ENCODE measurements around the gene BAIAP2.

Gene BAIAP2

GRCh38 chr17:81159611-81160265 is 124.8 kb downstream of the BAIAP2 start:
- DNase-seq (ENCODE audit: low spot score) = no peak

GRCh38 chr17:81160306-81160705 is 125.4 kb downstream of the BAIAP2 start:
- DNase-seq (ENCODE audit: low spot score) = no peak

GRCh38 chr17:81160747-81161453 is 125.9 kb downstream of the BAIAP2 start:
- no peak for DNase-seq (ENCODE audit: low spot score)

- DNase-seq (ENCODE audit: low spot score) = no peak
These were observed 126.6 kb downstream of the BAIAP2 start for GRCh38 chr17:81161536-81161935.

- DNase-seq (ENCODE audit: low spot score) = no peak
These were observed 127.0 kb downstream of the BAIAP2 start for GRCh38 chr17:81161972-81162371.

GRCh38 chr17:81162491-81162890 is 127.5 kb downstream of the BAIAP2 start:
- DNase-seq (ENCODE audit: low spot score) = no peak

GRCh38 chr17:81163051-81163695 is 128.2 kb downstream of the BAIAP2 start:
- no peak for DNase-seq (ENCODE audit: low spot score)

- DNase-seq (ENCODE audit: low spot score) = no peak
These were observed 128.9 kb downstream of the BAIAP2 start for GRCh38 chr17:81163703-81164370.

GRCh38 chr17:81164371-81165245 is 129.7 kb downstream of the BAIAP2 start:
- DNase-seq (ENCODE audit: low spot score) = no peak

GRCh38 chr17:81165246-81166032 is 130.5 kb downstream of the BAIAP2 start, which contains the start of gene PVALEF:
Gene PVALEF (plus strand): TSS chr17:81165507. CDS start chr17:81181227, 15,720 bp downstream.
- peak; percentile 64 for DNase-seq (ENCODE audit: low spot score)

- no peak for DNase-seq (ENCODE audit: low spot score)
These were observed 131.1 kb downstream of the BAIAP2 start, which contains the start of gene AATK for GRCh38 chr17:81166033-81166492. Gene AATK (minus strand): TSS chr17:81166221. CDS start chr17:81165992, 229 bp downstream.

Measured in AG08396 (cell line).